GM18526 (cell line): Measurements from ENCODE around the gene DHRS12.

ENCODE experiments used
- POLR2A ChIP-seq: IDR thresholded peaks from 3 replicates; pipeline ENCODE4 v1.6.1; 2011; ENCODE audit not compliant: insufficient read length; ENCODE audit errors: extremely low read depth

The DHRS12 gene

GRCh38 chr13:51739027-51739764 is 64.8 kb downstream of the DHRS12 start:
- TF ChIP-seq POLR2A, result no peak

- no peak for TF ChIP-seq POLR2A
These were observed 65.6 kb downstream of the DHRS12 start for GRCh38 chr13:51738226-51738905.

- TF ChIP-seq POLR2A, result no peak
These were observed 66.4 kb downstream of the DHRS12 start for GRCh38 chr13:51737609-51738008.

GRCh38 chr13:51734786-51735185 is 69.2 kb downstream of the DHRS12 start:
- no peak for TF ChIP-seq POLR2A

- no peak for TF ChIP-seq POLR2A
These were observed 70.3 kb downstream of the DHRS12 start for GRCh38 chr13:51733374-51734298.

GRCh38 chr13:51731759-51732158 is 72.2 kb downstream of the DHRS12 start:
- no peak for TF ChIP-seq POLR2A

GRCh38 chr13:51730927-51731326 is 73.0 kb downstream of the DHRS12 start:
- TF ChIP-seq POLR2A, result no peak

GRCh38 chr13:51729866-51730553 is 74.0 kb downstream of the DHRS12 start:
- no peak for TF ChIP-seq POLR2A

- no peak for TF ChIP-seq POLR2A
These were observed 75.0 kb downstream of the DHRS12 start for GRCh38 chr13:51728972-51729371.

- TF ChIP-seq POLR2A, result no peak
These were observed 75.7 kb downstream of the DHRS12 start for GRCh38 chr13:51728275-51728673.

GRCh38 chr13:51727634-51728274 is 76.2 kb downstream of the DHRS12 start:
- no peak for TF ChIP-seq POLR2A

GRCh38 chr13:51726446-51727193 is 77.3 kb downstream of the DHRS12 start:
- TF ChIP-seq POLR2A, result no peak

GRCh38 chr13:51724721-51725120 is 79.2 kb downstream of the DHRS12 start:
- no peak for TF ChIP-seq POLR2A

GRCh38 chr13:51723529-51723928 is 80.4 kb downstream of the DHRS12 start:
- no peak for TF ChIP-seq POLR2A
